DMS79 treated with DMSO at 0.1 percent for 48 hours (cell line): ENCODE results near the gene CRELD2.
A peak's percentile ranks its signal among the peaks of the same experiment; 100 is the strongest.

Experiments
- DNase-seq: peaks from one replicate; lab custom pipeline; 2025; lab: John Stamatoyannopoulos, UW

The CRELD2 gene

DNA sequence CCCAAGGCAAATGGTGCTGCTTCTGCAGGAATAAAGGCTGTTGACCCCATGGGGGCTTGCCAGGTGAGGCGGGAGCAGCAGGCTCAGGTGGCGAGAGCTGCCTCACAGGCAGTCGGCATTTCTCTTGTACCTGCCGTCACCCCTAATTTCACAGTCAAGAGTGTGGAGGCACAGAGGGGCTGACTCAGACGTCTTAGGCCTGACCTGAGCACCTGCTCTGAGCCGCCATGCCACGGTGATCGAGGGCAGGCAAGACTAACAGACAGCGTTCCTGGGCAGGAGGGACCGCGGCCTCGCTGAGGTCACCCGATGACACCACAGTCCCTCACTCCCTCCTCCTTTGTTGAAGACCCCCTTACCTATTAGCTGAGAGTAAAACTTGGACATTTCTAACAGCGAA lies 5.4 kb upstream of the CRELD2 start:
- peak; percentile 40 for DNase-seq

GRCh38 chr22:49913446-49913845 lies 5.0 kb upstream of the CRELD2 start:
- no peak for DNase-seq

GRCh38 chr22:49914256-49914655 lies 4.2 kb upstream of the CRELD2 start:
- DNase-seq, result no peak

GRCh38 chr22:49915610-49916009 lies 2.8 kb upstream of the CRELD2 start:
- no peak for DNase-seq

GRCh38 chr22:49916831-49917230 lies 1.6 kb upstream of the CRELD2 start:
- no peak for DNase-seq

DNA sequence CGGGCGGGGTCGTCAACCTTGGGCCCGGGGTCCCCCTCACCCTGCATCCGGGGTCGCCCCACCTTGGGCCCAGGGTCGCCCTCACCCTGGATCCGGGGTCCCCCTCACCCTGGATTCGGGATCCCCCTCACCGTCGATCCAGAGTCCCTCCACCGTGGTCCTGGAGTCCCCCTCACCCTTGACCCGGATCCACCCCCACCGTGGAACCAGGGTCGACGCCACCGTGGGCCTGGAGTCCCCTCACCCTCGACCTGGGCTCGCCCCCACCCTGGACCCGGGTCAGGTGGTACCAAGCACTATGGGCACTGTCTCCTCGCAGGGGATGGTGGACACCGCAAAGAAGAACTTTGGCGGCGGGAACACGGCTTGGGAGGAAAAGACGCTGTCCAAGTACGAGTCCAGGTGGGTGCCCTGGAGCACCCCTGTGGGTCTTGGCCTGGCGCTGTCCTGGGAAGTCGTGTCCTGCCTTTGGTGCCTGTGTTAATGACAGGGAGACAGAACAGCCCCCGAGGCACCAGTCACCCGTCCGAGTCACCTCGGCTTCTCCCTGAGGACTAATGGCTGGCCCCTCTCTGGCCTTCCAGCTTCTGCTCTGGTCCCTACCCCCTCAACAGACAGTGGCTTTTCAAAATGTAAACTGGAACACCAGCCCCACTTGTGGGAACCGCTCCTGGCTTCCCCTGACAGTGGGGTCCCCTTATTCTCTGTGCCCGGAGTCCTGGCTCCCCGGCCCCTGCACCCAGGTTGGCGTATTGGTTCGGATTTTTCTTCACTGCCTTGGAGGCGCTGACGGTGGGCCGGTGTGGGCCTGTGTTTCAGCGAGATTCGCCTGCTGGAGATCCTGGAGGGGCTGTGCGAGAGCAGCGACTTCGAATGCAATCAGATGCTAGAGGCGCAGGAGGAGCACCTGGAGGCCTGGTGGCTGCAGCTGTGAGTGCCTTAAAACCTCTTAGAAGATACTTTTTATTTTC lies 762 bp downstream of the CRELD2 start:
- DNase-seq, result no peak

- DNase-seq, result no peak
Observed at GRCh38 chr22:49920859-49921258, 2.4 kb downstream of the CRELD2 start.

GRCh38 chr22:49921508-49922278 lies 3.3 kb downstream of the CRELD2 start:
- DNase-seq, result no peak

DNA sequence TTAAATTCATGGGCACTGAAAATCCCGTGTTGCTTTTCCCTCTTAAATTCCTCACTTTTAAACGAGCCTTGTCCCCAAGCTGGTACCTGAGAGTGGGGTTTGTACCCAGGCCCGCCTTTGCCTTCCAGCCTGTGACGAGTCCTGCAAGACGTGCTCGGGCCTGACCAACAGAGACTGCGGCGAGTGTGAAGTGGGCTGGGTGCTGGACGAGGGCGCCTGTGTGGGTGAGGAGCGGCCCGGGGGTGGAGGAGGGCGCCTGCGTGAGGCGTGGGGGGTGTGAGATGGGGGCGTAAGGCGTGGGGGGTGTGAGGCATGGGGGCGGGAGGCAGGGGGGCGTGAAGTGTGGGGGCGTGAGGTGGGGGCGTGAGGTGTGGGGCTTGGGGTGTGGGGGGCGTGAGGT lies 4.0 kb downstream of the CRELD2 start:
- DNase-seq, result no peak

DNA sequence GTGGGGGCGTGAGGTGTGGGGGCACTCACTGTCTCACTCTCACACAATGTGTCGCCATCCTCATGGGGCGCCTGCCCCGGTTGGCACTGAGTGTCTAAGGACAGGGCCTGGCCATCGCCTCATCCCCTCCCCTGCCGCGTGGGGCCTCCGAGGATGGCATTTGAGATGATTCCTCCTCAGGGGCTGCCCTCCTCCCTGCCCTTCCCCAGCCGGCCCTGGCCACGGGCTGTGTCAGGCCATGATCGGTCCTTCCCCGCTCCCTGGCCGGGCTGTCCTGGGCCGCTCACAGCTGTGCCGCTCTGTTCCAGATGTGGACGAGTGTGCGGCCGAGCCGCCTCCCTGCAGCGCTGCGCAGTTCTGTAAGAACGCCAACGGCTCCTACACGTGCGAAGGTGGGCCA lies 4.5 kb downstream of the CRELD2 start:
- DNase-seq, result no peak

- no peak for DNase-seq
Observed at GRCh38 chr22:49923445-49923844, 5.0 kb downstream of the CRELD2 start.

- no peak for DNase-seq
Observed at GRCh38 chr22:49924113-49924833, 5.8 kb downstream of the CRELD2 start.

DNA sequence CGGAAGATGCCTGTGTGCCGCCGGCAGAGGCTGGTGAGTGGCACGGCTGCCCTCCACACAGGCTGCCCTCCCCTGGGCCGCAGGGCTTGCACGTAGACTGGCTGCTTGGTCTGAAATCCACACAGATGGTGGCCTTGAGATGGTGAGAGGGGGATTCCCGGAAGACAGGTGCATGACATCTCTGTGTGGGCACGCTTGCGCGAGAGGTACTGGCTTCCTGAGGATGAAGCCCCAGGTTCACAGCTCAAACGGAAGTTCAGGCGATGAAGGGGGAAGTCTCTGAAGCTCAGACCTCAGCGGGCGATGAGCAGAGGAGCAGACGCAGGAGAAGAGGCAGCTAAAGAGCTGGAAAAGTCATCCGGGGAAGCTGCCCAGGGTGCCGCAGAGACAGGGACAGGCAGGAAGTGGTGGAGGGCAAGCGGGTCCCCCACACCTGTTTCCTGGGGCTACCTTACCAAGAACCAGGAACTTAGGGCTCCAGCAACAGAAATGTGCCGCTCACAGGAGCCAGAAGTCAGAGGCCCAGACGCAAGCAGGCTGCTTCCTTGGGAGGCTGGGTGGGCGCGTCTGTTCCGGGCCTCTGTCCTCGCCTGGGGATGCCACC lies 7.2 kb downstream of the CRELD2 start:
- DNase-seq, result no peak

GRCh38 chr22:49926916-49927315 lies 8.5 kb downstream of the CRELD2 start:
- DNase-seq, result no peak

DNA sequence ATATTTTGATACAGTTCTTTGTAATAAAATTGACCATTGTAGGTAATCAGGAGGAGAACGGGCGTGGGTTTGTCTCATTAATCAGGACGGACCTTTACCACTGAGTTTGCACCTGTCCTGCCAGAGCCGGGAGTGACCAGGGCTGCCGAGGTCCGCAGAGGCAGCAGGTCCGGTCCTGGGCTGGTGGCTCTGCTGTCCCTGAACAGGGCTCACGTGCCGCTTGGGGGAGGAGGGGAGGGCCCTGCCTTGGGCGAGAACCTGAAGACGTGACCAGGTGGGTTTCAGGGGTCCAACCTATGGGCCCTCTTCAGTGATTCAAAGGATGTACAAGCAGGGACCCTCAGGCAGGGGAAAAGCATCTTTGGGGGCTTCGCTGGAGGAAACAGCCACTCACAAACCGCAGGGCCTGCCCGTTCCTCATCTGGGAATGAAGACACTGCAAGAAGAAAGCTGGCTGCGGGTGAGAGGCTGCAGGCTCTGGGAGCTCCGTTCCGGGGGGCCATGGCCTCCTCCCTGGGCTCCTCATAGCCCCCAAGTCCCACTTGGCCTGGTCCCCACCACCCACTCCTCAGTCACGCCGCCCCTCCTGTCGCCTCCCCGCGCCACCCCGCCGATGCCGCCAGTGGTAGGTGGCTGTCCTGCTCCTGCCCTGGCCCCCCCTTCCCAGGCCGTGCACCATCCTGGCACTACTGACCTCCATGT lies 9.2 kb downstream of the CRELD2 start:
- DNase-seq, result no peak

- DNase-seq, result no peak
Observed at GRCh38 chr22:49928185-49928495, 9.7 kb downstream of the CRELD2 start.

- no peak for DNase-seq
Observed at GRCh38 chr22:49928555-49929210, 10.2 kb downstream of the CRELD2 start.

GRCh38 chr22:49929211-49929979 lies 11.0 kb downstream of the CRELD2 start:
- DNase-seq, result no peak

DNA sequence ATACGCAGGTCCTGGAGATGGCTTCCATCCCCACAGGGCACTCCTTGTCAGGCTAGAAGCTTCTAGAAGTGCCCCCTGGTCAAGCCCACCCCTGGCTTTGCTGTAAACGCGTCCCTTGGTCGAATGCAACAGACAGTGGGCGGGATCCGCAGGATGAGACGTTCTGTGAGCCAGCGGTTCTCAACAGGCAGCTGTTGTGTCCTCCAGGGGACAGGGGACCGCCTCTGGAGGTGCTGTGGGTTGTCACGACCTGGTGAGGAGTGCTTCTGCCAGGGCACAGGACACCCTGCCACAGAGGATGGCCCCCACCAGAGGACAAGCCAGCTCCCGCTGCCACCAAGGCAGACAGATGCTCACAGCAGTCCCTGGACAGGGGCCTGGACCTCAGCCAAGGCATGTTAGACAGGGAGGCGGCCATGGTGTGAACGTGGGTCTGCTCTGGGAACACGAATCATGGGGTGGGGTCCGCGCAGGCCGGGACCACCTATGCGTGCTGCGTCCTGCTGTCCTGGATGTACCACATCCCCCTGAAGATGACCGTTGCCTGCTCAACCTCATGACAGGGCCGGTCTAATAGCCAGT lies 11.7 kb downstream of the CRELD2 start:
- DNase-seq, result no peak
